HepG2 (cell line): Measurements from ENCODE around the gene POLDIP3. TPM values are rescaled to one million over a fixed set of nuclear protein-coding genes. Genes with fewer than 3 reads are reported as not detected.

Source experiments
- CTCF ChIP-seq: sonication (generic); formaldehyde crosslinking; IDR thresholded peaks from 2 replicates; pipeline ENCODE4 v1.5.0; 2020; ENCODE audit warnings: mild to moderate bottlenecking, missing genetic modification reagents, moderate library complexity
- TFAP4 ChIP-seq: sonication (generic); IDR thresholded peaks from 2 replicates; pipeline ENCODE4 v1.6.1; 2016; ENCODE audit warnings: low read depth, borderline replicate concordance
- ZHX1 ChIP-seq: sonication (generic); formaldehyde crosslinking; IDR thresholded peaks from 2 replicates; pipeline ENCODE4 v1.8.1; 2022; ENCODE audit warnings: low read depth, mild to moderate bottlenecking, missing genetic modification reagents
- ZNF253 ChIP-seq: sonication (generic); formaldehyde crosslinking; IDR thresholded peaks from 2 replicates; pipeline ENCODE4 v1.8.0; 2022; ENCODE audit warnings: mild to moderate bottlenecking, missing genetic modification reagents, borderline replicate concordance
- ZNF558 ChIP-seq: sonication (generic); formaldehyde crosslinking; IDR thresholded peaks from 2 replicates; pipeline ENCODE4 v1.9.0; 2022; ENCODE audit warnings: mild to moderate bottlenecking, missing genetic modification reagents, borderline replicate concordance
- ZNF572 ChIP-seq: sonication (generic); formaldehyde crosslinking; IDR thresholded peaks from 2 replicates; pipeline ENCODE4 v1.5.1; 2020; ENCODE audit warnings: mild to moderate bottlenecking, missing genetic modification reagents
- polyA plus RNA-seq, 8 experiments: library from polyadenylated mRNA; depleted of rRNA in 3 of 8; stranded (reverse) in 7 of 8; unstranded in 1 of 8; fragments of >200 nt; fragmentation: Illumina TruSeq in 4 of 8; extraction: Trizol in 4 of 8; gene quantifications; 2 replicates each; pipeline versions ENCODE4 v1.2.1 to v1.2.3, GENCODE V29; 2011 to 2016; ENCODE audit warnings: low read depth in 4 of 8, missing spikeins in 1 of 8, mixed read lengths in 1 of 8; ENCODE audit not compliant: insufficient read depth in 1 of 8
- total RNA-seq, 5 experiments: library from RNA; depleted of rRNA; stranded (reverse); fragments of >200 nt; fragmentation: Illumina TruSeq; extraction: Trizol; gene quantifications; 2 replicates each; pipeline ENCODE4 v1.2.3, GENCODE V29; 2016; ENCODE audit warnings: low read depth in 1 of 5

POLDIP3 gene
- total and polyA plus RNA-seq, 2 of the 13 experiments (the other 11 are each of a cell fraction or from before 2014, with no cell fraction given) = 45.8 to 47.4 TPM

GRCh38 chr22:42649246-42650099, 34.8 kb upstream of the POLDIP3 start, which contains the start of gene CYB5R3 (continued):
- TF ChIP-seq CTCF (CRISPR knock-in tag) = 0 out of 2 replicates have a peak, but pooled peaks have one; percentile 17
- TF ChIP-seq ZHX1 (CRISPR knock-in tag) = no peak; the same call in 1 of the 2 replicates
- TF ChIP-seq ZNF253 (CRISPR knock-in tag) = no peak
- 0 out of 2 replicates have a peak, but pooled peaks have one; percentile 53 for TF ChIP-seq ZNF572
- TF ChIP-seq ZNF558 = 0 out of 2 replicates have a peak, but pooled peaks have one; percentile 55
- TF ChIP-seq TFAP4 = 0 out of 2 replicates have a peak, but pooled peaks have one; percentile 9
